Measurements from ENCODE around the gene NPFF. TPM values are rescaled to one million over a fixed set of nuclear protein-coding genes. Genes with fewer than 3 reads are reported as not detected.

Gene NPFF
- total and polyA plus RNA-seq, 2 of the 13 experiments (the other 11 are each of a cell fraction or from before 2014, with no cell fraction given) = not detected

- H3K27me3 ChIP-seq (ENCODE audit: control insufficient read depth in 1 of 2, insufficient read depth in 2 of 2, low read length in 2 of 2) = no peaks in the 10 kb centered on the region
- H3K4me1 ChIP-seq (ENCODE audit: insufficient read depth, low read length) = no peaks in the 10 kb centered on the region; the same call in 1 of the 2 replicates
- no peaks in the 10 kb centered on the region for H3K9me3 ChIP-seq (ENCODE audit: low read length)
- POLR2A ChIA-PET = interaction anchor here (1.0 to 2.0 kb wide), 4 partner anchors 21 to 34 kb away, joined by 3 to 7 read pairs (median 4); partner anchors contain the start of gene TARBP2
- H3K4me3 ChIP-seq (replicated peaks in 1 of 3; ENCODE audit: insufficient read depth in 1 of 3, low read depth in 2 of 3, low read length in 3 of 3) = no peak overlapping the region
- no peak overlapping the region for H3K27ac ChIP-seq (ENCODE audit: extremely low read length, insufficient read depth, low read length)
- H3K9ac ChIP-seq (ENCODE audit: insufficient read depth, low read depth, low read length) = no peak overlapping the region
- TF ChIP-seq TMF1 (CRISPR knock-in tag; IDR thresholded peaks at IDR 0.05; ENCODE audit: low read depth) (no peak), ZNF251 (CRISPR knock-in tag; IDR thresholded peaks at IDR 0.05) (no peak), SNAPC5 (CRISPR knock-in tag; IDR thresholded peaks at IDR 0.05; ENCODE audit: borderline replicate concordance) (no peak), GLMP (CRISPR knock-in tag; IDR thresholded peaks at IDR 0.05; ENCODE audit: borderline replicate concordance) (no peak), ZNF510 (CRISPR knock-in tag; IDR thresholded peaks at IDR 0.05; ENCODE audit: low read depth) (no peak)
- ATAC-seq (no peak), DNase-seq (ENCODE audit: low spot score) (no peak), FAIRE-seq (no peak)
- CTCF ChIA-PET (ENCODE audit: low intra/inter-chr PET ratio, low total read pairs) = no interaction called here
- no peak overlapping the region for H3K4me2 ChIP-seq (ENCODE audit: low read depth, low read length)
- H4K20me1 ChIP-seq (ENCODE audit: insufficient read depth, low read length) = peaks cover 39% of the 10 kb centered on the region
- peaks cover 26% of the 10 kb centered on the region for H3K79me2 ChIP-seq (ENCODE audit: insufficient read depth, low read length)
- in situ Hi-C loops (cut with HindIII; ENCODE audit: extremely low pct_ligation_motif_present, low pct_unique_long_range_greater_than_20kb) (no loop called here), intact Hi-C loops (cut with micrococcal nuclease; ENCODE audit: unreplicated experiment) (loop anchor here (5.0 kb wide), 1 partner anchor 32 kb away; the partner anchor contains the start of gene NPFF)
- H3K36me3 ChIP-seq (replicated peaks in 1 of 2; ENCODE audit: control insufficient read depth in 1 of 2, insufficient read depth in 2 of 2, low read length in 2 of 2) = peaks cover 46 to 95% of the 10 kb centered on the region in 2 experiments
- no TSS peak for BruUV-seq (replicated peaks)
- 97% methylated on average over 13 of the region's 13 CpGs for WGBS (ENCODE audit: low lambda C conversion rate)
- no peak overlapping the region for H2AFZ ChIP-seq (ENCODE audit: low read length)
Observed at GRCh38 chr12:53474819-53475218, 32.5 kb downstream of the NPFF start.

- Histone ChIP-seq H3K27ac (ENCODE audit: extremely low read length, insufficient read depth, low read length) (no peak overlapping the region), H3K79me2 (ENCODE audit: insufficient read depth, low read length) (peaks cover 26% of the 10 kb centered on the region), H3K9me3 (ENCODE audit: low read length) (no peaks in the 10 kb centered on the region), H2AFZ (ENCODE audit: low read length) (no peak overlapping the region), H3K36me3 (replicated peaks in 1 of 2; ENCODE audit: control insufficient read depth in 1 of 2, insufficient read depth in 2 of 2, low read length in 2 of 2) (peaks cover 47 to 94% of the 10 kb centered on the region in 2 experiments), H4K20me1 (ENCODE audit: insufficient read depth, low read length) (peaks cover 39% of the 10 kb centered on the region), H3K9ac (ENCODE audit: insufficient read depth, low read depth, low read length) (no peak overlapping the region), H3K4me3 (replicated peaks in 1 of 3; ENCODE audit: insufficient read depth in 1 of 3, low read depth in 2 of 3, low read length in 3 of 3) (no peak overlapping the region), H3K4me1 (ENCODE audit: insufficient read depth, low read length) (no peaks in the 10 kb centered on the region; the same call in 1 of the 2 replicates), H3K4me2 (ENCODE audit: low read depth, low read length) (no peak overlapping the region), H3K27me3 (ENCODE audit: control insufficient read depth in 1 of 2, insufficient read depth in 2 of 2, low read length in 2 of 2) (no peaks in the 10 kb centered on the region)
- in situ Hi-C loops (cut with HindIII; ENCODE audit: extremely low pct_ligation_motif_present, low pct_unique_long_range_greater_than_20kb) (no loop called here), intact Hi-C loops (cut with micrococcal nuclease; ENCODE audit: unreplicated experiment) (loop anchor here (5.0 kb wide), 1 partner anchor 33 kb away; the partner anchor contains the start of gene NPFF)
- FAIRE-seq (no peak), ATAC-seq (no peak), DNase-seq (ENCODE audit: low spot score) (no peak)
- ChIA-PET POLR2A (interaction anchor here (1.3 to 2.1 kb wide), 5 partner anchors 8 to 33 kb away, joined by 4 to 10 read pairs (median 5); partner anchors contain the start of gene TARBP2), CTCF (ENCODE audit: low intra/inter-chr PET ratio, low total read pairs) (no interaction called here)
- peak; percentile 48; the same call in 1 of the 2 replicates for TF ChIP-seq RBFOX2 (IDR thresholded peaks at IDR 0.05; ENCODE audit: low read depth, low read length)
- TF ChIP-seq ZBTB3 (CRISPR knock-in tag; IDR thresholded peaks at IDR 0.05; ENCODE audit: borderline replicate concordance, low read depth) = no peak
- peak; percentile 31; the same call in 1 of the 2 replicates for TF ChIP-seq POLR2AphosphoS2 (IDR thresholded peaks at IDR 0.05; ENCODE audit: low read depth, low read length)
- TF ChIP-seq ZNF234 (CRISPR knock-in tag; conservative IDR thresholded peaks at IDR 0.05) = no peak
- 94% methylated on average over 2 of the region's 2 CpGs for WGBS (ENCODE audit: low lambda C conversion rate)
- BruUV-seq (replicated peaks) = TSS peak; percentile 10
Observed at GRCh38 chr12:53474077-53474476, 33.2 kb downstream of the NPFF start.
